Esophagus (tissue), 2 donors: ENCODE measurements around the gene SIGLEC12. TPM values are rescaled to one million over a fixed set of nuclear protein-coding genes. Genes with fewer than 3 reads are reported as not detected.
"Not testable (repeated sequence)": the region's sequence is repeated elsewhere in the genome, so short reads cannot be mapped to it uniquely, and the experiment has no call there.

Source experiments
- H3K27ac ChIP-seq, 2 donors: one replicate each; pipeline ENCODE4 v1.5.1; 2013; ENCODE audit warnings: low read depth in 2 of 2, mild to moderate bottlenecking in 2 of 2, inconsistent platforms in 1 of 2, low read length in 1 of 2, moderate library complexity in 1 of 2
- H3K27me3 ChIP-seq, 2 donors: one replicate each; pipeline ENCODE4 v1.6.1; 2013; ENCODE audit warnings: low read length in 2 of 2, control low read depth in 1 of 2, mild to moderate bottlenecking in 1 of 2; ENCODE audit not compliant: insufficient read depth in 2 of 2, control insufficient read depth in 1 of 2
- H3K36me3 ChIP-seq, 2 donors: one replicate each; pipeline ENCODE4 v1.6.1; 2013; ENCODE audit warnings: low read length in 1 of 2; ENCODE audit not compliant: control insufficient read depth in 2 of 2, insufficient read depth in 2 of 2
- H3K4me1 ChIP-seq, 2 donors: one replicate each; pipeline ENCODE4 v1.6.1; 2013; ENCODE audit warnings: low read length in 1 of 2; ENCODE audit not compliant: control insufficient read depth in 2 of 2, insufficient read depth in 2 of 2
- H3K4me3 ChIP-seq, 2 donors: one replicate each; pipeline ENCODE4 v1.5.1; 2013; ENCODE audit warnings: low read length in 2 of 2, mild to moderate bottlenecking in 2 of 2, low read depth in 1 of 2, moderate library complexity in 1 of 2
- H3K9me3 ChIP-seq, 2 donors: one replicate each; pipeline ENCODE4 v1.6.1; 2013; ENCODE audit warnings: mild to moderate bottlenecking in 2 of 2, low read depth in 1 of 2, low read length in 1 of 2, moderate library complexity in 1 of 2; ENCODE audit not compliant: control insufficient read depth in 2 of 2, insufficient read depth in 1 of 2
- WGBS, 2 donors: extraction: QIAGEN DNeasy Blood & Tissue Kit; methylation state at CpG; one replicate each; pipeline ENCODE4 v1.1.7; 2013; 5-methylcytosine and 5-hydroxymethylcytosine counted together
- polyA plus RNA-seq, 2 donors: library from polyadenylated mRNA; stranded (reverse); fragments of 200-250 nt; gene quantifications; one replicate each; pipeline ENCODE4 v1.2.3, GENCODE V29; 2013
- donor health status: healthy with polysubstance abuse.
- donor health status: Bipolar disorder and iron deficiency.

Gene SIGLEC12
- polyA plus RNA-seq, 2 donors: 0.02 to 0.04 TPM

DNA sequence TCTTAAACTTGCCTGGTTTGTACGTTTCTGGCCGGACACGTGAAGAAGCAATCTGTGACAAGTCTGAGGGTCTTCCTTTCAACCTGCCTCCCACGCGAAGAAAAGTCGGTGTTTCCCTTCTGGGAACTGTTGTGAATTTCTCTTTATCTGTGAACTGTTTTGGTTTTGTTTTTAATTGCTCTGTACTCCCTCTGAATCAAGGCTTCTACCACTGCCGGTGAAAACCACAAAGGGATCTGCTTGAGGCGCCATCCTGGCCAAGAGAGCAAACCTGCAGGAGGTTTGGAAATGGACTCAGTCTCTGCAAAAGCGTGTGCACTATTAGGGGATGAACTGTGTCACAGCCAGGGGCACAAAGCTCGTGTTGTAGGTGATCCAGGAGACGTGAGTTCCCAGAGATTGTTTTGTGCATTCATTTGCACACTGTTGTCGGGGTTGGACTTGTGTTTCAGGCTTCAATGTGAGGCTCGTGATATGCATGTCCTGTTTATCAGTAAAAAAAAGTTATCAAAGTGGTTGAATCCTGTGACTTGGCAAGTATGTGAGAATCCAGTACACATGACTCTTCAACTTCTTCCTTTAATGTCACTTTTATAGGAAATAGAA, 53.1 kb downstream of the SIGLEC12 start:
- Histone ChIP-seq H3K27ac (no peak overlapping the region), H3K4me3 (no peak overlapping the region), H3K27me3 (no peaks in the 10 kb centered on the region), H3K4me1 (no peaks in the 10 kb centered on the region), H3K9me3 (no peaks in the 10 kb centered on the region), H3K36me3 (no peaks in the 10 kb centered on the region)
- WGBS, 2 donors: 59 to 62% methylated on average over 13 of the region's 13 CpGs

DNA sequence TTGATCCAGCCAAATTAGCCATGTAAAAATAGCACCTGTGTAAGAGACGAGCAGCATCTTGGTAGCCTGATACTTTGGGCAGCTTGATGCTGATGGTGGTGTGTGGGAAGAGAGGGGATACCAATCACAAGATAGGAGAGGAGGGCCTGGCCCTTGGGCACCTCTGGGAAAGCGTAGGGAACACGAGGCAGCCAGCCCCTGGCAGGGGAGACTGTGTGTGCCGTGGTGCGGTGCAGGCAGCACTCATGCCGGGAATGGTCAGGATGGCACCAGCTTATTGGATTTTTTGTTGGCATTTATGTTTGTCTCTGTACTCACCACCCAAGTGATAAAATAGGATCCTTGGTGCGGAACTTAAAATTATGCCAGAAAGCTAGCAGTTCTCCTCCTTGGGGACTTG, 53.6 kb downstream of the SIGLEC12 start:
- H3K27ac ChIP-seq: no peak overlapping the region
- no peak overlapping the region for H3K4me3 ChIP-seq
- no peaks in the 10 kb centered on the region for H3K27me3 ChIP-seq
- no peaks in the 10 kb centered on the region for H3K4me1 ChIP-seq
- 82 to 83% methylated on average over 7 of the region's 7 CpGs for WGBS, 2 donors
- H3K9me3 ChIP-seq: no peaks in the 10 kb centered on the region
- H3K36me3 ChIP-seq: no peaks in the 10 kb centered on the region

DNA sequence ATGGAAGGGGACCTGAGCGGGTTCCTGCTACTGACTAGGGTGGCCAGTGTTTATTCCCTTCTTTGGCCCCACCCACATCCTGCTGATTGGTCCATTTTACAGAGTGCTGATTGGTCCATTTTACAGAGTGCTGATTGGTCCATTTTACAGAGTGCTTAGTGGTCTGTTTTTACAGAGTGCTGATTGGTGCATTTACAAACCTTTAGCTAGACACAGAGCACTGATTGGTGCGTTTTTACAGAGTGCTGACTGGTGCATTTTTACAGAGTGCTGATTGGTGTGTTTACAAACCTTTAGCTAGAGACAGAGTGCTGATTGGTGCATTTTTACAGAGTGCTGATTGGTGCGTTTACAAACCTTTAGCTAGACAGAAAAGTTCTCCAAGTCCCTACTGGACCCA, 54.1 kb downstream of the SIGLEC12 start:
- not testable (repeated sequence) for H3K4me3 ChIP-seq, H3K27ac ChIP-seq, H3K9me3 ChIP-seq, H3K36me3 ChIP-seq, H3K4me1 ChIP-seq, H3K27me3 ChIP-seq
- 70 to 81% methylated on average over 3 of the region's 3 CpGs for WGBS, 2 donors

GRCh38 chr19:51441410-51442390, 59.9 kb downstream of the SIGLEC12 start:
- WGBS, 2 donors: 44 to 53% methylated on average over 30 to 31 of the region's 31 CpGs
- no peak overlapping the region for H3K4me3 ChIP-seq
- peaks cover 0 to 2% of the 10 kb centered on the region in 2 donors for H3K27me3 ChIP-seq
- peaks cover 0 to 2% of the 10 kb centered on the region in 2 donors for H3K4me1 ChIP-seq
- H3K9me3 ChIP-seq: peaks cover 0 to 3% of the 10 kb centered on the region in 2 donors
- H3K27ac ChIP-seq: no peak overlapping the region
- H3K36me3 ChIP-seq: no peaks in the 10 kb centered on the region

Other genes with a start within 250 kb of the SIGLEC12 start
- gene IGLON5, start 190.2 kb downstream of the SIGLEC12 start, polyA plus RNA-seq: under 1 TPM; 0.15 to 0.22 TPM
- gene VSIG10L, start 159.7 kb downstream of the SIGLEC12 start, polyA plus RNA-seq: 100 to 1,000 TPM; 122 to 227 TPM
- 100 to 1,000 TPM; 127 to 181 TPM for gene ETFB, start 135.4 kb downstream of the SIGLEC12 start, polyA plus RNA-seq
- under 1 TPM; 0.37 to 0.39 TPM for gene CLDND2, start 132.8 kb downstream of the SIGLEC12 start, polyA plus RNA-seq
- 1 to 10 TPM; 1.0 to 3.2 TPM for gene NKG7, start 129.1 kb downstream of the SIGLEC12 start, polyA plus RNA-seq
- not detected for gene LIM2, start 113.8 kb downstream of the SIGLEC12 start, polyA plus RNA-seq
- gene C19orf84, start 111.2 kb downstream of the SIGLEC12 start, polyA plus RNA-seq: not detected
- under 1 TPM; 0.65 to 0.79 TPM for gene SIGLEC10, start 84.2 kb downstream of the SIGLEC12 start, polyA plus RNA-seq
- under 1 TPM; 0.04 to 0.16 TPM for gene SIGLEC8, start 43.3 kb downstream of the SIGLEC12 start, polyA plus RNA-seq
- gene CEACAM18, start 23.3 kb downstream of the SIGLEC12 start, polyA plus RNA-seq: not detected
- under 1 TPM in 1 of 2 donors, not detected in 1; 0.13 TPM for gene SIGLEC6, start 29.9 kb upstream of the SIGLEC12 start, polyA plus RNA-seq
- 1 to 10 TPM; 1.5 to 1.9 TPM for gene ZNF175, start 69.5 kb upstream of the SIGLEC12 start, polyA plus RNA-seq
- not detected for gene SIGLEC5, start 128.6 kb upstream of the SIGLEC12 start, polyA plus RNA-seq
- under 1 TPM; 0.11 to 0.26 TPM for gene SIGLEC14, start 145.0 kb upstream of the SIGLEC12 start, polyA plus RNA-seq
- gene SPACA6, start 191.5 kb upstream of the SIGLEC12 start, polyA plus RNA-seq: 10 to 100 TPM in 1 of 2 donors, 1 to 10 TPM in 1; 4.4 to 14.0 TPM
- under 1 TPM; 0.01 to 0.04 TPM for gene HAS1, start 222.2 kb upstream of the SIGLEC12 start, polyA plus RNA-seq